NCI-H2029 (cell line): ENCODE data around the gene RHBDL3.

Source experiments
- DNase-seq: peaks from one replicate; lab custom pipeline; 2025; lab: John Stamatoyannopoulos, UW

Gene RHBDL3

GRCh38 chr17:32357615-32358014 lies 92.0 kb downstream of the RHBDL3 start:
- DNase-seq, result no peak

GRCh38 chr17:32361270-32361669 lies 95.6 kb downstream of the RHBDL3 start:
- no peak for DNase-seq

- DNase-seq, result no peak
Observed at GRCh38 chr17:32370426-32370825, 104.8 kb downstream of the RHBDL3 start.
